ENCODE measurements around the gene GCLC.
"Not testable (repeated sequence)": the region's sequence is repeated elsewhere in the genome, so short reads cannot be mapped to it uniquely, and the experiment has no call there.

GCLC gene

GRCh38 chr6:53487080-53487479, 57.8 kb downstream of the GCLC start:
- DNase-seq = no peak

GRCh38 chr6:53486679-53487078, 58.2 kb downstream of the GCLC start:
- no peak for DNase-seq

DNA sequence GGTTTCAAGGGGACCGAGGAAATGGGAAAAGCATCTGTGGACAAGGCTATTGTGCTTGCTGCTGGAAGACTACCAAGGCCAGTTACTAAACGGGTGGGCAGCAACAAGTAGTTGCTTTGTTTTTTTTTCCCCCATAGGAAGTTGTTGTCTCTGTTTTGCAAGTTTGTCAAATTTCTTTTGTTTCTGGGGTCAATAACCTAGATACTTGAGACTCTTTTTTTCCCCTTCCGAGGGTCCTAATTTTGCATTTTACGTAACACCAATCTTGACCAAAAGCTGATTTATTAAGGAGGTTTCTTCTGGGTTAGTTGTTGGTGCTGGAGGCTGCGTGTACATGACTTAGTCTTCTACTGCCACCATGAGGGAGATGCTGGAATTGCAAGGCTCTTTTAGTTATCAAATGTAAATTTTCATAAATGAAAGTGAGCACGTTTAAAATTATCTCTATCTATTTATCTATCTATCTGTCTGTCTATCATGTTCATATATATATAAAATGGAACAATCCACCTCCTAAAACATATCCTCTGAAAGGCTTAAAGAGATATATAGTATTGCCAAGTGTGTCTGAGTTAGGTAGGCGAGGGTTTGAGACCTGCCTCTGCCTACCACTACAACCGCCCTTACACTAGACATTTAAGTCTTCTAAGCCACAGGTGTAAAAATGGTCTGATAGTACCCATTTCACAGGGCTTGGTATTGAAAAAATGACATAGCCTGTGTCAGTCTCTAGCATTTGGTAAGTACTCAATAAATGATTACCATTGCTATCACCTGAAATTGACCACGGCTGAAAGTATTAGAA, 60.2 kb downstream of the GCLC start:
- DNase-seq = peak; percentile 77 to 81

GRCh38 chr6:53483423-53484353, 61.2 kb downstream of the GCLC start:
- DNase-seq = no peak

DNA sequence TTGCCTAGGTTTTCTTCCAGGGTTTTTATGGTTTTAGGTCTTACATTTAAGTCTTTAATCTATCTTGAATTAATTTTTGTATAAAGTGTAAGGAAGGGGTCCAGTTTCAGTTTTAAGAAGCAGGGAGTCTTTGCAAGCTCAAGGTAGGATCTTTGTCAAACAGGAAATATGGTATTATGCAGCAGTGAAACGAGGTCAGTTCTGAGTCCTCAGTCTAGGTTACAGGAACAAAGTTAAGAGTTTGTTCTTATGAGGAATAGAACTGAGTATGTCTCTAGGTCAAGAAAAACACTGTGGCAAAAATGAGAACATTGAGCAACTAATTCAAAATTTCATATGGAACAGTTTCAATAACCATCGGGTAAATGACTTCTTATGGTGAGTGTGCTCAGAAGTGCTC, 63.6 kb downstream of the GCLC start:
- no peak for DNase-seq

GRCh38 chr6:53480774-53481173, 64.1 kb downstream of the GCLC start:
- DNase-seq = not testable (repeated sequence)

DNA sequence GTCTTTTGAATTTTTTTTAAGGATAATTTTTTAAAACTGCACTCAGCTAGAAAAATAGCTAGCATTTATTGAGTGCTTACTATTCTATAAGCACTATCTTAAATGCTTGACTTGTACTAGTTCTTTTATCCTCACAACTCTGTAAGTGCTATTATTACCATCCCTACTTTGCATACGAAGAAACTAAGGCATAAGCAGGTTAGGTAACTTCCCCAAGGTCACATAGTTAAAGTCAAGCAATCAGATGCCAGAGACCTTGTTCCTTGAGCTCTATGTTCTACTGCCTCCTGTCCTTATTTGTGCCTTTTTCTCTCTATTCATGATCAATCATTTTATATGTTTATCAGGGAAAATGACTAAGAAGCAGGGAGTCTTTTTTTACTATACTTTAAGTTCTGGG, 65.0 kb downstream of the GCLC start:
- no peak for DNase-seq

DNA sequence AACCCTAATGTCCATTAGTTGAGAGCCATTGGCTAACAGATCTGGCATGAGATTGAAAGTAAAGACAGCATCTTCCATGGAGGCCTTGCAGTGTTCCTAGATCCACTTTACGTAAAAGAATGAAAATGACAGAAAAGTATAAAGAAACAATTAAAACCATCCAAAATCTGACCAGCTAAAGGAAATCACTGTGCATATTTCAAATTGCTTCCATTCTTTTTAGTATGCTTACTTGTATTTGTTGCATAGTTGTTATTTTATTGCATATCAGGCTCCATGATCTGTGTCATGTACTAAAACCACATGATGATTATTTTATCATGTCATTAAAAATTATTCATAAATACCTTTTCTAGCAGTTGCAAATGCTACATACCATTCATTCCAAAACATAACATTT, 67.9 kb downstream of the GCLC start:
- DNase-seq = no peak

DNA sequence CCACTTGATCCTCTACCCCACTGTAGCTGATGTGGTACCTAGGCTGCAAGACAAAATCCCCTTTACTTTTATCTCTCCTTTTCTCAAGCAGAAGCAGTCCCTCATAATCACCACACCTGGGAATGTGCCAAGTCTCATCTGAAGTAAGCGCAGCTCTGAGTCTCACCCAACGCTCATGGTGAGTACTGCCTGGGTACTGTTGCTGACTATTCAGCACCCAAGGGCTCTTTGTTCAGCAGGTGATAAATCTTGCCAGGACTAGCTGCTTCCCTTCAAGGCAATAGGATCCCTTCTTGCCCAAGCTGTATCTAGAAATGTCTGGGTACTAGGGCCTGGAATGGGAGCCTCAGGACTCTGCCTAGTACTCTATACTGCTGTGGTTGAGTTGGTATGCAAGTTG, 70.9 kb downstream of the GCLC start:
- no peak for DNase-seq

DNA sequence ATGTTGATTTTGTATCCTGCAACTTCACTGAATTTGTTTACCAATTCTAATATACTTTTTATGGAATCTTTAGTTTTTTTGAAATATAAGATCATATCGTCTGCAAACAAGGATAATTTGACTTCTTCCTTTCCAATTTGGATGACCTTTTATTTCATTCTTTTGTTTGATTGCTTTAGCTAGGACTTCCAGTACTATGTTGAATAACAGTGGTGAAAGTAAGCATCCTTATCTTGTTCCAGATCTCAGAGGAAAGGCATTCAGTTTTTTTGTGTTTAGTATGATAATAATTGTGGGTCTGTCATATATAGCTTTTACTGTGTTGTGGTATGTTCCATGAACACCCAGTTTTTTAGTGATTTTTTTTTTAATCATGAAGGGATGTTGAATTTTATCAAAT, 75.7 kb downstream of the GCLC start:
- DNase-seq = no peak

- DNase-seq = no peak
These were observed 78.6 kb downstream of the GCLC start for GRCh38 chr6:53466257-53466656.

DNA sequence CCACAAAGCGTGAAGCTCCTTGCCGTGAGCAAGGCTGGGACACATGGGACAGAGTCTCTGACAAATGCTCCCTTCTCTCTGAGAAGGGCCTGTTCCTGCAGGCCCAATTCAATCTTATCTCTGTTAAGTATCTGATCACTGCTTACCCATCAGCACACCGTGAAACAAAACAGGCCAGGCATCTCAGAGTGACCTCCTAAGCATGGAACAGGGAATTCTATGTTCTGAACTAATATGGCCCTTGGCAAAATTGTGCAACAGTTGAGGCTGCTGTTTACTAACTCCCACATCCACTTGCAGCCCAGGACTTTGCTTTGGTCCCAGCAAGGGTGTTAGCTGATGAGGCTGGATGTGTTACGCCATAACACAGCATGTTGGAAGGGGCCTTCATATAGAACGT, 79.2 kb downstream of the GCLC start:
- no peak for DNase-seq

DNA sequence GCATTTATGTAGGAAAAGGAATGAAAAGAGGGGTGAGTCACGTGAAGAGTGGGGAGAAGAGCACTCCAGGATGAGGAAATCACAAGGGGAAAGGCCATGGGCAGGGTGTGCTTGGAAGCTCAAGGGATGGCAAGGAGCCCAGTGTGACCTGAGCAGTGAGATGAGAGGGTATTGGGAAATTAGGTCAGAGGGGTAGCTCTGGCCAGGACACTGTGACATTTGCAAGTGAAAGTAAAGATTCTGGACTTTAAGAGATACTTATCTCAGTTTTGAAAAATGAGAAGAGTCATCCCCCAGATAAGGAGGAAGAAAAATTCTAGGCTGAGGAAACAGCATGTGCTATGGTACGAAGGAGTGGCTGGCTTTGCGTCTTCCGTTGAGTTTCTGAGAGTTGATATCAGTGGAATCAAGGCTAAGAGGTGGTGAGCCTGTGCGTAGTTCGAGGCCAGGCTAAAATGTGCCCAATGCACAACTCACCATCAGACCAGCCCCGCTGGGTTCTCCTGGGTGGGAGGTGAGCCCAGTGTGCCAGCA, 79.9 kb downstream of the GCLC start:
- no peak for DNase-seq

DNA sequence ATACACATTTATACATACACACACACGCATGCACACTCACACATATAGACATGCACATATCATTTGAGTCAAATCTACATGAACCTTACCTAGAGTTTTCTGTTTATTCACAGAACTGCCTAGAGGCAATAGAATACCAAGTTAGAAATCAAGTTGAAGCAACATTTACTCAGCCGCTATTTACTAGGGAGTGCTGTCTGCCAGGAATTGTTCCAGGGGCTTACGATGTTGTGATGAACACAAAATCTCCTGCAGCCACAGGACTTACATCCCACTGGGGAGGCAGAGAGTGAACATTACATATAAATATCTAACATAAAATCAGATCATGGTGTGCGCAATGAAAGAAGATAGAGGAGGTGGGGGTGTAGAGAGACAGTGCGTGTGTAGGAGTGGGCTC, 80.4 kb downstream of the GCLC start:
- DNase-seq = no peak

DNA sequence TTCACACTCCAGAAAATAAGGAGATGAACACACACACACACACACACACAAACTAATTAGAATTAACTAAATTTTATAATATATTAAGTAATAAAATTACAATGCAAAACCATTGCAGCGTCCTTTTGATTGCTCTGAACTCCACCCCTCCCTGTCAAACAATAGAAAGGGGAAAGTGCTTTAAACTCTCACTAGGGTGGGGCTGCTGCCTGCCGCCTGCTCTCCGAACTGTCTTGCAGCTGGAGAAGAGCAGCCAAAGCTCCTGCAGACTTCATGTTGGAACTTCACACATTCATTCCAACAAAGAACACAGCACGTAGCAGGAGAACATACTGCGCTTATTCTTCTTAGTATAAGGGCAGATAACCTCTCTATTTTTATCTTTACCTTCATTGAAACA, 83.2 kb downstream of the GCLC start:
- no peak for DNase-seq

DNA sequence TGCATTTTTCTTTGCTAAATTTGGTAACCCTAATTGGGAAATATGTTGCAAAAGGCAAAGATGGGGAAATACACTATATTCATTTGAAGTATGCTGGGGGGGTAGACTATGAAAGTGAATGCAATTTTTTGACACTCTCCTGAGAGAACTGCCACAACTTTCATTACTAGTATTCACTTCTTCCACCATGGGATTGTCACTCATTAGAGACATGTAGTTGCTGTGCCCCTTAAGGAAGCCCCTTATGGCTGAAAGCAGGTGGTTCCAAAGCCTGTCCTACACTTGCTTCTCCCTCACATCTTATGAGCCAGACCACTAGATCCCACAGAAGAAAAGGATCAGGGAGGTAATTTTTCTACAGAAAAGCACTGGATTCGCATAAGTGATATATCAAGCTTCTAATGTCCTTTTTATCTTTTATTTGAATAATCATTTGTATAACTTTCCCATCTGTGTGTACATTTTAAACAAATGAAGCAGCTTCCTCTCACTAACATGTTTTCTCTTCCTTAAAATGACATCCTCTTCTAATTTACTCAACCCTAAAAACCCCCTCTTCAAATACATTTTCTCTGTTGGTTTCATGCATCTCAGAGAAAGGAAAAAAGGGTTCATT, 83.8 kb downstream of the GCLC start:
- DNase-seq = no peak

DNA sequence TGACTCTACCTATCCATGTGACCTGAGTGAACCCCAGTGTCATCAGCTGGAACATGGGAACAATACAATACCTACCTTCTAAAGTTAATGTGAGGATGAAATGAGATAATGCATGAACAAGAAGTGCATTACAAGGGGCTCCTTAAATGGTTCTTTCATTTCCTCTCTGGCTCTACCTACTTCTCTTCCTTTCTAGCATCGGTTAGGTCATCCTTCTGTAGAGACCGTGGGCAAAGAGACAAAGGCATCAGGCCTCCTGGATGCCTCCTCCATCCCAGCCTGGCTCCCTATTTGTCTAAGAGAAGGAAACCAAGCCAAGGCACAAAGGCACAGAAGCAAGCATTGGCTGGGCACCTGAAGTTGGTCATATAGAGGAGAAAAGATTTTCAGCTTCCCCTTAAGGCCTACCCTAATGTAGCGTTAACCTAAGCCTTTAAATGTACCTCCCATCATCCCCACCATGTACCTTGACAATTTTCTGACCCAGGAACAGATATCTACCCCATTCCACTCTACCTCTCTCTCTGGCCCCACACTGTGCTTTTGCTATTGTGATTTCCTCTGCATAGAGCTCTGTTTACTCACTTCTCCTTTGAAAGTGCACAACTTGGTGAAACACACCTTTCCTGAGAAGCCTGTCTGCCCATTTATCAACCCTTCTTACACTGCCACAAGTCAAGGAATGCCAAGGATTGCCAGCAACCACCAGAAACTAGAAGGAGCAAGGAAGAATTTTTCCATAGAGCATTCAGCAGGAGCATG, 86.6 kb downstream of the GCLC start:
- DNase-seq = no peak

- no peak for DNase-seq
These were observed 88.1 kb downstream of the GCLC start for GRCh38 chr6:53456809-53457208.

DNA sequence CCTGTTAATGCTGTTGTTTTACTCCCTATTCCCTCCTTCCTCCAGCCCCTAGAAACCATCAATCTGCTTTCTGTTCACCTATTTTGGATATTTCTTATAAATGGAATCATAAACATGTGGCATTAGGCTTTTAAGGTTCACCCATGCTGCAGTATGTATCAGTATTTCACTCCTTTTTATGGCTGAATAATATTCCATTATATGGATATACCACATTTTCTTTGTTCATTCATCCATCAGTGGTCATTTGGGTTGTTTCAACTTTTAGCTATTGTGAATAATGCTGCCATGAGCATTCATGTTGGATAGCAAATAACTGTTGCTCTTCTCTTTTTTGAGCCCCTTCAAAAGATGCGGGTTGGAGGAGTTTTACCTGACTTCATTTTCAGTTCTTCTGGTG, 89.2 kb downstream of the GCLC start:
- DNase-seq = no peak

GRCh38 chr6:53451165-53451564, 93.7 kb downstream of the GCLC start:
- no peak for DNase-seq

DNA sequence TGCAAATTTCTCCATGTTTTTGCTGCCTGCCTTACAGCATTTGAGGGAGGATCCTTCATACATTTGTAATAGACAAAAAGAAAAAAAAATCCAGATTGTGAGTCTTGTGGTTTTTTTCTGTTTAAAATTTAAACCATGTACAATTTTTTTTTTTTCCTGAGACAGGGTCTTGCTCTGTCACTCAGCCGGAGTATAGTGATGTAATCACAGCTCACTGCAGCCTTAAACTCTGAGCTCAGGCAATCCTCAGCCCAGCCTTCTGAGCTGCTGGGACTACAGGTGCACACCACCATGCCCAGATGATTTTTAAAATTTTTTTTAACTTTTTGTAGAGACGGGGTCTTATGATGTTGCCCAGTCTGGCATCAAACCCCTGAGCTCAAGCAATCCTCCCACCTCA, 97.0 kb downstream of the GCLC start:
- DNase-seq = no peak
